GM21528 (cell line): ENCODE results near the gene RAPGEFL1.
A peak's percentile ranks its signal among the peaks of the same experiment; 100 is the strongest.
"Not testable (repeated sequence)": the region's sequence is repeated elsewhere in the genome, so short reads cannot be mapped to it uniquely, and the experiment has no call there.

ENCODE experiments used
- ATAC-seq: cut with Tn5 transposase; IDR thresholded peaks from one replicate; pipeline ENCODE4 v1.9.1; 2021; ENCODE audit warnings: mild to moderate bottlenecking, moderate library complexity; ENCODE audit not compliant: unreplicated experiment, low FRiP score

Gene RAPGEFL1

GRCh38 chr17:40173091-40173777 is 4.0 kb upstream of the RAPGEFL1 start:
- no peak for ATAC-seq

DNA sequence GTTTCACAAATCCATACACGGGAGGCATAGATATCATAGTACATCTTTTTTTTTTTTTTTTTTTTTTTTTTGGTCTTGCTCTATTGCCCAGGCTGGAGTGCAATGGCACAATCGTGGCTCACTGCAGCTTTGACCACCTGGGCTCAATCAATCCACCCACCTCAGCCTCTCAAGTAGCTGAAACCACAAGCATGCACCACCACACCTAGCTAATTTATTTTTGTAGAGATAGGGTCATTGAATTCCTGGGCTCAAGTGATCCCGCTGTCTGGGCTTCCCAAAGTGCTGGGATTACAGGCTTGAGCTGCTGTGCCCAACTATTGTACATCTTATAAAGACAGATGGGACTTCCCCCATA is 3.5 kb upstream of the RAPGEFL1 start:
- no peak for ATAC-seq

DNA sequence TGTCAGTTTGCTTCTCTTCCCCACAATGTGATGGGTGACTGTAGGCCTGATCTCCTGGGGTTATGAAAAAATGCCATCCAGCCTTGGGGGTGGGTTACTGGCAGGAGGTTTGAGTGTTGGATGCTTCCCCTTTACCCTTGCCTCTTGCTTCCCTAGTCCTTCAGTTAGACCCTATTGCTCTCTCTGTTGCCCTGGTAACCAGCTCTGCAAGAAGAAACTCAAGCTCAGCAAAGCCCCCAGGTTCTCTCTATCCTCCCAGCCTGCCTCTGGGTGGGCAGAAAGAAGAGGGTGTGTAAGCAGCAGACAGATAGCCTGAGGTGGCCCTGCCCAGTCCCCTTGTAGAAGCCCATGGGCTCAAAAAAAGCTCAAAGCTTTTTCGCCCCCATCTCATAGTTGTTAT is 2.8 kb upstream of the RAPGEFL1 start:
- ATAC-seq: no peak

DNA sequence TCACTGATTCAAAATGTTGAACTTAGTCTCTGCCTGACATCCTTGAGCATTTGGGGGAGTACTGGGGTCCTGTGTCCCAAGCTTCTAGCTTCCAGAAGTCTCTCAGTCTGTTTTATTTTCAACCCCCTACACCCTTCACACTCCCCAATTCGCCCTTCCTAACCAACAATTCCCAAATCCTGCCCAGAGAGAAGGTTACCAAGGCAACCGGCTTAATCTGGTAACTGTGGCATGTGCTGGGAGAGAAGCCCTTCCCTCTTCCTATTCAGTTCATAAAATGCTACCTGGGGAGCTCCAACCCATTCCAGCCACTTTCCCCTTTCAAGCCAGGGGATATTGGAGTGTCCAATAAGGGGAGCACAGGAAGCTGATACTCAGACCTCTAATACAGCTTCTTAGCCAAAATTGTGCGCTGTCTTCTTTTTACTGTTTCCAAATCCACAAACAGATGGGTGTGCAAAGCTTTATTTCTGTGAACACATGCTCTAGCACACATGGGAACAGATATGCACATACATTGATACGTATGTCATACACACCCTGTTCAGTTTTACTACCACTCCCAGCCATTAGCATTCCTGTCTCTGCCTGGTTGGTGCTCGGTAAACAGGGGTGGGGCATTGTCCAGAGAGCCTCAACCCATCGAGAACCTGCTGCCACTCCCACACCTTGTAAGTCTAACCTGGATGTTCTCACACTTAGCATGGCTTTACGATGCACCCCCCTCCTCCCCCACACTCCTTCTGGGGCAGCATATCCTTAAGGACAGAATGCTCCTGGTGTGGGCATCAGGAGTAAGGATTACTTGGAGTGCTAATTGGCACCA is 1.1 kb upstream of the RAPGEFL1 start:
- no peak for ATAC-seq

DNA sequence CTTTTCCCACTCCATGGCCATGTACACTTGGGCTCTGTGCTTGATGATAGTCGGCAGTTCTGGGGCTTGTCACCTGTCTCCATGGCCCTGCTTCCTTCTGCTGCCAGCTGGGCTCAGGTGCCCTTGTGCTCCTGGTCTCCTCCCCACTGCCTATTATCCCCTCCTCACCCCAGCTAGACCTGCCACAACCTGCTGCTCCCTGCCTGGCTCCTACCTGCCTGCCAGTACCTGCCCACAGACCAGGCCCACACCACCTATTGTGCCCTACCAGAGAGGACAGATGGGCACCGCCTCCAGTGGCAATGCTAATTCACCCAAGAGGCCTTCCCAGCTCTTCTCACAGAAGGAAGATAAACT is 538 bp upstream of the RAPGEFL1 start:
- ATAC-seq: no peak

GRCh38 chr17:40178021-40178601 is 841 bp downstream of the RAPGEFL1 start:
- ATAC-seq: no peak

DNA sequence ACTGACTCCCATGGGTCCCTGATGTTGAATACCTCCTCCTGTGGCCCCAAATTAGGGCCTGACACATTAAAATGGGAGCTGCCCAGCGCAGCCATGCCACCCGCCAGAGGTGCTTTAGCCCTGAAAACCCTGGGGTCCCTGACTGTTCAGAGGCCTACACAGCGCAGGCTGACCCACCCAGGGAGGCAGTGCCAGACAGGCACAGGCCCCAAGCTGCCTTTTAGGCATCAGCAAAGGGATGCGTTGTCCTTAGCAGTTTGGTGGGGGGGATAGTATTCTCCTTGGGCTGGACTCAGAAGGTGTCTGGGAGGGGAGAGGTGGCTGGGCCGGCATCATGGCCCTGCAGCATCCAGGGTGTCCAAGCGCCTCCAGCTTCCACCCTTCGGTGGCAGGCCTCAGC is 1.4 kb downstream of the RAPGEFL1 start:
- ATAC-seq: no peak

GRCh38 chr17:40179923-40180659 is 2.8 kb downstream of the RAPGEFL1 start:
- ATAC-seq: no peak

DNA sequence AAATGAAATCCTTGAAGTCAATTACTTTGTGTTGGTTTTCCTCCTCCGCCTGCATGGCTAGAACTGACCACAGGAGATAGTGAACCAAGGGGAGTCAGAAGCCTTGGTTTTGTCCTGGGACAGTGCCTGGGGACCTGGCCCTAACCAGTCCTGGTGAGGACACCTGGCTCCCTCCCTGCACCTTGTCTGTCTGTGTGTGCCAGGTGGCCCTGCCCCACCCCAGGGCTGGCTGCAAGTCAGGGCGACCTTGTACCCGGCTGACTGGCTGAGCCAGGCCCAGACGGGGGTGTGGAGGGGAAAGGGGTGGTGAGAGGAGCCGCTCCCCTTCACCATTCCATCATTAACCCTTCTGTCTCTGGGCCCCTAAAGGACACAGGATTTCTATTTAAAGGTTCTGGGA is 3.4 kb downstream of the RAPGEFL1 start:
- no peak for ATAC-seq

GRCh38 chr17:40181205-40181604 is 3.9 kb downstream of the RAPGEFL1 start:
- no peak for ATAC-seq

GRCh38 chr17:40182606-40183005 is 5.3 kb downstream of the RAPGEFL1 start:
- no peak for ATAC-seq

DNA sequence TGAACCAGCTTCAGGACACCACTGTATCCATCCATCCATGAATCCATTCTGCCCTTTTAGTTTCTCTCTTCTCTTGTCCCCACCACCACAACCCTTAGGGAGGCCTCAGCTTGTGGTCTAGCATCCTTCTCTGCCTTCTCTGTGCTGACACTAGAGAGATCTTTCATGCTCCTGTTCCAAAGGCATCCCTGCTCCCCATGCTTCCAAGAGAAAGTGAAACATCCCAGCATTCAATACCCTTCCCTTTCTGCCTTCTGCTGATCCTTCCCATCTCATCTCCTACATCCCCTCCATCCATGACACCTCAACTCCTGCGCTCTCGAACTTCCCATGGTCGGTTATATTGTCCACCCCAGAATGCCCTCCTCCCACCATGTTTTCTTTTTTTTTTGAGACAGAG is 10.0 kb downstream of the RAPGEFL1 start:
- no peak for ATAC-seq

DNA sequence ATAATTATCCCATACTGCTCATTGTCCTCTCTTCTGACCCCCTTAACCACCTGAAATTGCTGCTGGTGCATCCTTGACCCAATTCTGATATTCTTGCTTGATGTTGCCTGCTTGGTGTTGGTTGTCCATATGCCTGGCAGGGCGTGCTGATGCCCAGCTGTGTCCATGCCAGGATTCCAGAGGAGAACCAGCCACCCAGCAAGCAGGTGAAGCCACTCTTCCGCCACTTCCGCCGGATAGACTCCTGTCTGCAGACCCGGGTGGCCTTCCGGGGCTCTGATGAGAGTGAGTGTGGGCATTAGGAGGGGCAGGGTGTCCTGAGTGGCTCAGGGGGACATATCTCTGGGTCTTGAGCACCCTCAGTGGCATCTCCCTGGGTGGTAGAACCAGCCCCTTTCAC is 11.4 kb downstream of the RAPGEFL1 start:
- no peak for ATAC-seq

DNA sequence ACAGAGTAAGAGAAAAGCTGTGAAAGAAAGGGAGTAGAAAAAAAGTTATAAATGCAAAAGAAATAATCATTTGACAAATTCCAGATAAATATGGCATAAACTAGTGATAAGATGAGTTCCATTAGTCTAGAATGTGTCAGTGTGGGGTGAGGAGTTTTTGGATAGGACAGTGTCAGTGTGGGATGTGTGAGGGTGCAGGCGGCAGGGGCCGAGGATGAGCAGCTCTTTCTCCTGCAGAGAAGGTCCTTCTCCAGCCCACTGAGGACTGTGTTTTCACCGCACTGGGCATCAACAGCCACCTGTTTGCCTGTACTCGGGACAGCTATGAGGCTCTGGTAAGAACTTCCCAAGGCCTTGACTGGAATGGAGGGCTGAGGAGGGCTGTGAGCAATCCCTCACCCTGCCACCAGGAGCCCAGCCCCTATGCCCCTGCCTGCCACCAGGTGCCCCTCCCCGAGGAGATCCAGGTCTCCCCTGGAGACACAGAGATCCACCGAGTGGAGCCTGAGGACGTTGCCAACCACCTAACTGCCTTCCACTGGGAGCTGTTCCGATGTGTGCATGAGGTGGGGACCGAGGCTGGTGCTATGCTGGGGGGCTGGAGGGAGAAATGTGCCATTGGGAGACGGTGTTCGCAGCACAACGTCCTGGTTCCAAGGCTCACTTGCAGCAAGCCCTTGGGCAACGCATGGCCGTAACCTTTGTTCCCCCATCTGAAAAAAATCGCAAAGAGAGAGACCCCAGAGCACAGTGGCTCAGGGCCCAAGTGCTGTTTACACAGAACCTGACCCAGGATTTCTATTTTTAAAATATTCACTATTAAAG is 13.1 kb downstream of the RAPGEFL1 start:
- ATAC-seq: no peak

DNA sequence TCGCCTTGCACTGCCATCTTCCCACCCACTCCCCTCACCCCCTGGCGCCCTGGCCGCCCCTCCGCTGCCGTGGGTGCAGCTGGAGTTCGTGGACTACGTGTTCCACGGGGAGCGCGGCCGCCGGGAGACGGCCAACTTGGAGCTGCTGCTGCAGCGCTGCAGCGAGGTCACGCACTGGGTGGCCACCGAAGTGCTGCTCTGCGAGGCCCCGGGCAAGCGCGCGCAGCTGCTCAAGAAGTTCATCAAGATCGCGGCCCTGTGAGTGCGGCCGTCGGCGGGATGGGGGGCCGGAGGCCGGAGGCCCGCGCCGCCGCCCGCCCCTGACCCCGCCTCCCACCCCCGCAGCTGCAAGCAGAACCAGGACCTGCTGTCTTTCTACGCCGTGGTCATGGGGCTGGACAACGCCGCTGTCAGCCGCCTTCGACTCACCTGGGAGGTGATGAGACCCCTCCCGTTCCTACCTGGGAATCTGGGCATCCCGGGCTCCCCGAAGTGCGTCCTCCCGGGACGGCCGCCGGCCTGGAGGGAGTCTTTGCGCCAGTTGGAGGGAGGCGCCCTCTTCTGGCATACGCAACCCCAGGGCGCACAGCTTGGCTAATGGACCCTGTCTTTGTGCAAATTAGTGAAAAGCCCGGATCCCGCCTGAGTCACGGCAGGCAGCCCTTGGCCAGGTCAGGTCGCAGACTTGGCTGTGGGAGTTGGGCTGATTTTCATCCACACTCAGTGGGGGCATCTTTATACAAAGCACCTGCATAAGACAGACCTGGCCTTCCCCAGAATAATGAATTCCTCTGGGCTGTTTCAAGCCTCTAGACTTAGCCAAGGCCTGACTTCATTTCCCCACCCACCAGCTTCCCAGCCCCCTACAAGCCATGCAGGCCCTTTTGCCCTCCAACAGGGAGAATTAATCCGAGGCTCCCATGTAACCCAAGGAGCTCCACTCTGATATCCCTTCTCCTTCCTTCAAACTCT is 14.3 kb downstream of the RAPGEFL1 start:
- peak; percentile 65 for ATAC-seq

DNA sequence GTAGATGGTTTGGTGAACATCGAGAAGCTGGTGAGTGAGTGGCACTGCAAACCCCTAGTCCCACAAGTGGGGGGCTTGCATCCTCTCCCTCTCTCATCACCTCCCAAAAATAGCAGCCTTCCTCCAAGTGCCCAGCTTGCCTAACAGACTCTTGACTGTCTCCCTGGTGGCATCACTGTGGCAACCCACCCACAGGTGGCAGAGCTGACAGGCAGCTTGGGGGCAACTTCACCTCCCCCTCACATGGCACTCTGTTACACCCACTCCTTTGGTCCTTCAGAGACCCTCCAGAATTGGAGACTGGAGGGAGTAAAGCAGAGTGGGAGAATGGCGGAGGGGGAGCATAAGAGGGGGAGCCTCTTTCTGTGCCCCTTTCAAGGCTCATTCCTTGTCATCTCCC is 15.7 kb downstream of the RAPGEFL1 start:
- ATAC-seq: no peak

DNA sequence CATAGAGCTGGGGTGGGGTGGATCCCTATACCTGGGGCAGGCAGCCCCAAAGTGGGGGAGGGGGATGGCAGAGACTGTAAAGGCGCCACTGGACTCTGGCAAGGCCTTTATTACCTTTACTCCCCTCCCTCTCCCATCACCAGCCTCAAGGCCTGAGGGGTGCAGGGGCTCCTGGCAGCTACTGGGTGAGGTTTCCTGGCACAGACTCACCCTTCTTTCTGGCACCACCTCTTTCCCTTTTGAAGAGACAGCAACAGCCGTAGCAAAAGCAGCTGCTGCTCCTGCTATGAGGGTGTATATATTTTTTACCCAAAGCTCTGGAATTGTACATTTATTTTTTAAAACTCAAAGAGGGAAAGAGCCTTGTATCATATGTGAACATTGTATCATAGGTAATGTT is 17.6 kb downstream of the RAPGEFL1 start:
- no peak for ATAC-seq

DNA sequence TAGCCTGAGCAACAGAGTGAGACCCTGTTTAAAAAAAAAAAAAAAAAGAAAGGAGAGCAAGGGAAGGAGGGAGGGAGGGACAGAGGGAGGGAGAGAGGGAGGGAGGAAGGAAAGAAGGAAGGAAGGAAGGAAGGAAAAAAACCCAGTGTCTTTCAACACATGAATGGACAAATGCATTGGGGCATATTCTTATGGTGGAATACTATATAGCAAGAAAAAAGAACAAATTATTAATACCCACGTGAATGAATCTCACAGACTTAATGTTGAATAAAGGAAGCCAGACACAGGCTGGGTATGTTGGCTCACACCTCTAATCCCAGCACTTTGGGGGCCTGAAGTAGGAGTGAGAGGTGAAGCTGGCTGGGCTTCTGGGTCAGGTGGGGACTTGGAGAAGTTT is 20.3 kb downstream of the RAPGEFL1 start:
- ATAC-seq: no peak

GRCh38 chr17:40197965-40198456 is 20.7 kb downstream of the RAPGEFL1 start:
- ATAC-seq: not testable (repeated sequence)
